Keratinocyte (primary cell): ENCODE data around the gene CPPED1. TPM values are rescaled to one million over a fixed set of nuclear protein-coding genes. Genes with fewer than 3 reads are reported as not detected.

Experiments used
- DNase-seq: peaks from one replicate; pipeline ENCODE4 v3.0.0-alpha.2; 2011; ENCODE audit warnings: low read depth, missing footprints, low spot score
- FAIRE-seq: peaks from 2 replicates; lab custom pipeline; 2011; peaks lifted over from hg19 to GRCh38; lab: Jason Lieb, UNC
- H2AFZ ChIP-seq: 2 replicates; pipeline ENCODE4 v1.6.0; 2012; ENCODE audit warnings: low read length, control low read depth, inconsistent platforms; ENCODE audit not compliant: control insufficient read depth
- H3K27ac ChIP-seq: 2 replicates; pipeline ENCODE4 v1.5.1; 2011; ENCODE audit warnings: low read length; ENCODE audit not compliant: control insufficient read depth, insufficient read depth
- H3K27me3 ChIP-seq: 3 replicates; pipeline ENCODE4 v1.6.0; 2011; ENCODE audit warnings: low read length; ENCODE audit not compliant: control insufficient read depth, insufficient read depth; ENCODE audit errors: extremely low read depth
- H3K36me3 ChIP-seq, 2 experiments: 2 replicates in 1 of 2; 3 replicates in 1 of 2; pipeline ENCODE4 v1.5.1; 2011; ENCODE audit warnings: low read length in 2 of 2, mild to moderate bottlenecking in 1 of 2; ENCODE audit not compliant: control insufficient read depth in 2 of 2, insufficient read depth in 2 of 2; ENCODE audit errors: extremely low read depth in 1 of 2
- H3K4me1 ChIP-seq: 3 replicates; pipeline ENCODE4 v1.5.1; 2011; ENCODE audit warnings: low read length; ENCODE audit not compliant: control insufficient read depth, insufficient read depth; ENCODE audit errors: extremely low read depth
- H3K4me2 ChIP-seq: 3 replicates; pipeline ENCODE4 v1.6.0; 2011; ENCODE audit warnings: low read depth, low read length; ENCODE audit not compliant: control insufficient read depth, insufficient read depth; ENCODE audit errors: extremely low read depth
- H3K4me3 ChIP-seq, 3 experiments: fragments of 200-600 bp in 1 of 3; sonication (generic) in 1 of 3; 2 replicates in 2 of 3; 3 replicates in 1 of 3; pipeline ENCODE4 v1.5.1; 2011 to 2016; ENCODE audit warnings: low read length in 3 of 3, mild to moderate bottlenecking in 3 of 3, control low read depth in 2 of 3, inconsistent platforms in 1 of 3, low read depth in 1 of 3, mixed read lengths in 1 of 3, mixed run types in 1 of 3, moderate library complexity in 1 of 3; ENCODE audit not compliant: control insufficient read depth in 2 of 3, insufficient read depth in 2 of 3; ENCODE audit errors: extremely low read depth in 1 of 3
- H3K79me2 ChIP-seq: 2 replicates; pipeline ENCODE4 v1.6.0; 2012; ENCODE audit warnings: low read length; ENCODE audit not compliant: control insufficient read depth, insufficient read depth
- H3K9ac ChIP-seq: 3 replicates; pipeline ENCODE4 v1.6.0; 2011; ENCODE audit warnings: low read length; ENCODE audit not compliant: control insufficient read depth, insufficient read depth; ENCODE audit errors: extremely low read depth
- H3K9me1 ChIP-seq: 3 replicates; pipeline ENCODE4 v1.6.0; 2011; ENCODE audit warnings: low read length; ENCODE audit not compliant: control insufficient read depth, insufficient read depth; ENCODE audit errors: extremely low read depth
- H3K9me3 ChIP-seq: 2 replicates; pipeline ENCODE4 v1.5.1; 2012; ENCODE audit warnings: low read depth, low read length; ENCODE audit not compliant: control insufficient read depth
- H4K20me1 ChIP-seq: 3 replicates; pipeline ENCODE4 v1.6.0; 2011; ENCODE audit warnings: low read length; ENCODE audit not compliant: control insufficient read depth, insufficient read depth; ENCODE audit errors: extremely low read depth
- EZH2 ChIP-seq: IDR thresholded peaks from one replicate; pipeline ENCODE4 v1.6.1; 2012; ENCODE audit warnings: inconsistent platforms, mild to moderate bottlenecking, low read length, moderate library complexity
- dilution Hi-C: fragments of 300-500 bp; cut with MboI; formaldehyde crosslinking; loops from one replicate; pipeline ENCODE4 v1.7.0; 2020; ENCODE audit warnings: low sequenced_read_pairs; ENCODE audit not compliant: extremely low pct_ligation_motif_present
- polyA plus RNA-seq, 5 experiments: library from polyadenylated mRNA; depleted of rRNA in 3 of 5; stranded (reverse) in 3 of 5; stranded (forward) in 1 of 5; unstranded in 1 of 5; fragments of >200 nt; gene quantifications; 1 replicate in 1 of 5; 2 replicates in 3 of 5; 3 replicates in 1 of 5; pipeline versions ENCODE4 v1.2.1 to v1.2.3, GENCODE V29; 2011 to 2012; ENCODE audit warnings: missing spikeins in 2 of 5, low read depth in 1 of 5, low replicate concordance in 1 of 5
- TF ChIP-seq, protein P1 (sequence below), 3 experiments: IDR thresholded peaks in 1 of 3; conservative IDR thresholded peaks in 1 of 3; optimal IDR thresholded peaks in 1 of 3; 2 replicates in 2 of 3; 3 replicates in 1 of 3; pipeline versions ENCODE3 to v1.5.1; 2011; ENCODE audit warnings: low read length in 3 of 3, mild to moderate bottlenecking in 3 of 3, moderate library complexity in 2 of 3, control low read depth in 1 of 3, inconsistent platforms in 1 of 3; ENCODE audit not compliant: insufficient read depth in 2 of 3; ENCODE audit errors: extremely low read depth in 1 of 3

CPPED1 gene
- polyA plus RNA-seq, 1 donor (not counting 4 experiments of a cell fraction or from before 2014, with no cell fraction given): 14.4 TPM

GRCh38 chr16:12626411-12626810, 177.3 kb downstream of the CPPED1 start:
- no peaks in the 10 kb centered on the region for H4K20me1 ChIP-seq
- H3K4me1 ChIP-seq: no peaks in the 10 kb centered on the region
- dilution Hi-C loops: no loop called here
- H3K4me2 ChIP-seq: no peak overlapping the region
- H3K27ac ChIP-seq: no peak overlapping the region
- H3K9me3 ChIP-seq: no peaks in the 10 kb centered on the region
- H3K36me3 ChIP-seq: no peaks in the 10 kb centered on the region
- FAIRE-seq: no peak
- no peak overlapping the region for H2AFZ ChIP-seq
- no peaks in the 10 kb centered on the region for H3K27me3 ChIP-seq
- no peak overlapping the region for H3K4me3 ChIP-seq
- no peaks in the 10 kb centered on the region for H3K9me1 ChIP-seq
- no peaks in the 10 kb centered on the region for H3K79me2 ChIP-seq
- TF ChIP-seq, protein P1, sequence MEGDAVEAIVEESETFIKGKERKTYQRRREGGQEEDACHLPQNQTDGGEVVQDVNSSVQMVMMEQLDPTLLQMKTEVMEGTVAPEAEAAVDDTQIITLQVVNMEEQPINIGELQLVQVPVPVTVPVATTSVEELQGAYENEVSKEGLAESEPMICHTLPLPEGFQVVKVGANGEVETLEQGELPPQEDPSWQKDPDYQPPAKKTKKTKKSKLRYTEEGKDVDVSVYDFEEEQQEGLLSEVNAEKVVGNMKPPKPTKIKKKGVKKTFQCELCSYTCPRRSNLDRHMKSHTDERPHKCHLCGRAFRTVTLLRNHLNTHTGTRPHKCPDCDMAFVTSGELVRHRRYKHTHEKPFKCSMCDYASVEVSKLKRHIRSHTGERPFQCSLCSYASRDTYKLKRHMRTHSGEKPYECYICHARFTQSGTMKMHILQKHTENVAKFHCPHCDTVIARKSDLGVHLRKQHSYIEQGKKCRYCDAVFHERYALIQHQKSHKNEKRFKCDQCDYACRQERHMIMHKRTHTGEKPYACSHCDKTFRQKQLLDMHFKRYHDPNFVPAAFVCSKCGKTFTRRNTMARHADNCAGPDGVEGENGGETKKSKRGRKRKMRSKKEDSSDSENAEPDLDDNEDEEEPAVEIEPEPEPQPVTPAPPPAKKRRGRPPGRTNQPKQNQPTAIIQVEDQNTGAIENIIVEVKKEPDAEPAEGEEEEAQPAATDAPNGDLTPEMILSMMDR (optimal IDR thresholded peaks at IDR 0.05 in 1 of 3, IDR thresholded peaks at IDR 0.05 in 1 of 3, conservative IDR thresholded peaks at IDR 0.05 in 1 of 3; ENCODE audit: extremely low read depth in 1 of 3, insufficient read depth in 2 of 3, low read length in 3 of 3): no peak
- TF ChIP-seq EZH2: no peak
- no peak overlapping the region for H3K9ac ChIP-seq
- DNase-seq: no peak

GRCh38 chr16:12625716-12626115, 178.0 kb downstream of the CPPED1 start:
- H3K9me3 ChIP-seq: no peaks in the 10 kb centered on the region
- no peak for FAIRE-seq
- H3K36me3 ChIP-seq: no peaks in the 10 kb centered on the region
- no peaks in the 10 kb centered on the region for H3K79me2 ChIP-seq
- no peak overlapping the region for H3K9ac ChIP-seq
- dilution Hi-C loops: no loop called here
- H3K4me2 ChIP-seq: no peak overlapping the region
- no peak overlapping the region for H3K4me3 ChIP-seq
- no peaks in the 10 kb centered on the region for H3K9me1 ChIP-seq
- H3K27me3 ChIP-seq: no peaks in the 10 kb centered on the region
- H4K20me1 ChIP-seq: no peaks in the 10 kb centered on the region
- no peak for DNase-seq
- no peak overlapping the region for H2AFZ ChIP-seq
- no peak overlapping the region for H3K27ac ChIP-seq
- H3K4me1 ChIP-seq: no peaks in the 10 kb centered on the region
- no peak for TF ChIP-seq EZH2
- TF ChIP-seq, protein P1 (optimal IDR thresholded peaks at IDR 0.05 in 1 of 3, IDR thresholded peaks at IDR 0.05 in 1 of 3, conservative IDR thresholded peaks at IDR 0.05 in 1 of 3; ENCODE audit: extremely low read depth in 1 of 3, insufficient read depth in 2 of 3, low read length in 3 of 3): no peak
